HEK293 (cell line): ENCODE results near the gene LAMTOR4.

ENCODE experiments used
- KLF7 ChIP-seq: fragments of 450-650 bp; formaldehyde crosslinking; IDR thresholded peaks from 2 replicates; pipeline ENCODE4 v1.5.1; 2016; ENCODE audit warnings: missing biosample characterization, missing genetic modification characterization, borderline replicate concordance
- OVOL3 ChIP-seq: fragments of 450-650 bp; formaldehyde crosslinking; IDR thresholded peaks from 2 replicates; pipeline ENCODE4 v1.5.1; 2016; ENCODE audit warnings: missing biosample characterization, missing genetic modification characterization
- PRDM1 ChIP-seq: fragments of 450-650 bp; formaldehyde crosslinking; IDR thresholded peaks from 2 replicates; pipeline ENCODE4; 2016; ENCODE audit warnings: missing biosample characterization, missing genetic modification characterization
- SCRT2 ChIP-seq: fragments of 450-650 bp; formaldehyde crosslinking; IDR thresholded peaks from 2 replicates; pipeline ENCODE4 v1.5.1; 2016; ENCODE audit warnings: missing biosample characterization, missing genetic modification characterization
- TRIM28 ChIP-seq: IDR thresholded peaks from 2 replicates; pipeline ENCODE4 v1.6.1; 2011; ENCODE audit warnings: low read length, control low read depth, borderline replicate concordance
- WT1 ChIP-seq: fragments of 450-650 bp; formaldehyde crosslinking; IDR thresholded peaks from 2 replicates; pipeline ENCODE4 v1.5.1; 2016; ENCODE audit warnings: missing biosample characterization, missing genetic modification characterization
- ZNF132 ChIP-seq: fragments of 450-650 bp; formaldehyde crosslinking; IDR thresholded peaks from 2 replicates; pipeline ENCODE4 v1.5.1; 2017; ENCODE audit warnings: missing biosample characterization, missing genetic modification characterization, borderline replicate concordance
- ZNF140 ChIP-seq: fragments of 450-650 bp; formaldehyde crosslinking; IDR thresholded peaks from 2 replicates; pipeline ENCODE4 v1.5.1; 2016; ENCODE audit warnings: missing biosample characterization, missing genetic modification characterization
- ZNF146 ChIP-seq: fragments of 450-650 bp; formaldehyde crosslinking; IDR thresholded peaks from 2 replicates; pipeline ENCODE4 v1.5.1; 2016; ENCODE audit warnings: missing biosample characterization, missing genetic modification characterization
- ZNF23 ChIP-seq: fragments of 450-650 bp; formaldehyde crosslinking; IDR thresholded peaks from 2 replicates; pipeline ENCODE4 v1.5.1; 2016; ENCODE audit warnings: missing biosample characterization, missing genetic modification characterization, borderline replicate concordance
- ZNF341 ChIP-seq: fragments of 450-650 bp; formaldehyde crosslinking; IDR thresholded peaks from 2 replicates; pipeline ENCODE4; 2016; ENCODE audit warnings: low read depth, missing biosample characterization, missing genetic modification characterization
- ZNF473 ChIP-seq: fragments of 450-650 bp; formaldehyde crosslinking; IDR thresholded peaks from 2 replicates; pipeline ENCODE4 v1.5.1; 2017; ENCODE audit warnings: missing biosample characterization, missing genetic modification characterization
- ZNF623 ChIP-seq: fragments of 450-650 bp; formaldehyde crosslinking; IDR thresholded peaks from 2 replicates; pipeline ENCODE4 v1.5.1; 2016; ENCODE audit warnings: missing biosample characterization, missing genetic modification characterization
- ZNF843 ChIP-seq: fragments of 450-650 bp; formaldehyde crosslinking; IDR thresholded peaks from 2 replicates; pipeline ENCODE4 v1.5.1; 2016; ENCODE audit warnings: missing biosample characterization, missing genetic modification characterization
- TF ChIP-seq, protein P1 (sequence below): fragments of 450-650 bp; formaldehyde crosslinking; IDR thresholded peaks from 2 replicates; pipeline ENCODE4 v1.5.1; 2016; ENCODE audit warnings: missing biosample characterization, missing genetic modification characterization
- TF ChIP-seq, protein P2 (sequence below): fragments of 450-650 bp; formaldehyde crosslinking; IDR thresholded peaks from 2 replicates; pipeline ENCODE4 v1.5.1; 2016; ENCODE audit warnings: missing biosample characterization, missing genetic modification characterization
- TF ChIP-seq, protein P3 (sequence below): fragments of 450-650 bp; formaldehyde crosslinking; IDR thresholded peaks from 2 replicates; pipeline ENCODE4 v1.5.1; 2016; ENCODE audit warnings: missing biosample characterization, missing genetic modification characterization, low read depth
- TF ChIP-seq, protein P4 (sequence below): fragments of 450-650 bp; formaldehyde crosslinking; IDR thresholded peaks from 2 replicates; pipeline ENCODE4 v1.5.1; 2016; ENCODE audit warnings: missing biosample characterization, missing genetic modification characterization
- TF ChIP-seq, protein P5 (sequence below): fragments of 450-650 bp; formaldehyde crosslinking; IDR thresholded peaks from 2 replicates; pipeline ENCODE4 v1.5.1; 2016; ENCODE audit warnings: missing biosample characterization, missing genetic modification characterization
- TF ChIP-seq, protein P6 (sequence below): fragments of 450-650 bp; formaldehyde crosslinking; conservative IDR thresholded peaks from 2 replicates; pipeline ENCODE4 v1.5.1; 2016; ENCODE audit warnings: low read depth, missing biosample characterization, missing genetic modification characterization
- TF ChIP-seq, protein P7 (sequence below): fragments of 450-650 bp; formaldehyde crosslinking; IDR thresholded peaks from 2 replicates; pipeline ENCODE4 v1.5.1; 2016; ENCODE audit warnings: missing biosample characterization, missing genetic modification characterization

Gene LAMTOR4

DNA sequence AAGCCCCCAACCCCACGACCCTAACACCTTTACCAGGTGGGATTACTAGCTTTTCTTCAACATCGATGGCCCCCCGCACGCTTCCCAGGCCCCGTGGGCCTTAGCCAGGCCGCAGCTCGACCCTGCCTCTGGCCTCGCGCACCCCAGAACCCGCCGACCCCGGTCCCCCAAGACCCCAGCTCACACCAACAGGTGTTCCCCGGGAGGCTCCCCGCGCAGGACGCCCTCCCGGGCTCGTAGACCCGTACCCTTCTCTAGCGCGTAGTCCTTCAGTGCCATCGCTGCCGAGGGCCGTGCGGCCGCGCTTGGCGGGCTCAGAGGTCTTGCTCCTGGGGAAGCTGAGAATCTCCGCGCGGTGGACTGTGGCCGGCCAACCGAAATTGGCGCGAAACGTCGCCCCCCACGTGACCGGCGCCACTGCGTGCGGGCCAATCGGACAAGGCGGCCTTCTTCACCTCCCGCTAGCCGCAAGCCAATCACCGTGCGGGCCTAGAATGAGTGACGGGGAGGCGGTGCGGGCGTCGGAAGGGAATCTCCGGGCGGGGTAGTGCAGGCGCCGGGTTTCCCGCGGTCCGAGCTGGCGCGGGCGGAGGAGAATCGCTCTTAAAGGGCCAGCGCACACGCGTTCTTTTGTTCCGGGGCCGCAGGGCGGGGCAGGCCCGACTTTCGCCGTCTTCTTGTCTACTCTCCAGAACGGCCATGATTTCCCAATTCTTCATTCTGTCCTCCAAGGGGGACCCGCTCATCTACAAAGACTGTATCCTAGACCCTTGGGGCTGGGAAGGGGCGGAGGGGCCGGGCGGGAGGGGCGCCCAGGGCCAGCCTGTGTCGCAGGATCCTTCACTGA is 47.5 kb upstream of the LAMTOR4 start, which contains the start of the genes AP4M1 and MCM7 (continued):
- TF ChIP-seq SCRT2 (tag by site-specific recombination) (peak; percentile 99), PRDM1 (tag by site-specific recombination) (no peak), OVOL3 (no peak), ZNF843 (tag by site-specific recombination) (peak; percentile 31; the same call in 1 of the 2 replicates), ZNF341 (peak; percentile 96), KLF7 (peak; percentile 23; the same call in 1 of the 2 replicates), ZNF146 (tag by site-specific recombination) (no peak), TRIM28 (no peak), ZNF132 (tag by site-specific recombination) (no peak), WT1 (peak; percentile 59; the same call in 1 of the 2 replicates), ZNF23 (tag by site-specific recombination) (no peak), ZNF473 (no peak), ZNF140 (tag by site-specific recombination) (no peak), ZNF623 (no peak; the same call in 1 of the 2 replicates)
- TF ChIP-seq, protein P1, sequence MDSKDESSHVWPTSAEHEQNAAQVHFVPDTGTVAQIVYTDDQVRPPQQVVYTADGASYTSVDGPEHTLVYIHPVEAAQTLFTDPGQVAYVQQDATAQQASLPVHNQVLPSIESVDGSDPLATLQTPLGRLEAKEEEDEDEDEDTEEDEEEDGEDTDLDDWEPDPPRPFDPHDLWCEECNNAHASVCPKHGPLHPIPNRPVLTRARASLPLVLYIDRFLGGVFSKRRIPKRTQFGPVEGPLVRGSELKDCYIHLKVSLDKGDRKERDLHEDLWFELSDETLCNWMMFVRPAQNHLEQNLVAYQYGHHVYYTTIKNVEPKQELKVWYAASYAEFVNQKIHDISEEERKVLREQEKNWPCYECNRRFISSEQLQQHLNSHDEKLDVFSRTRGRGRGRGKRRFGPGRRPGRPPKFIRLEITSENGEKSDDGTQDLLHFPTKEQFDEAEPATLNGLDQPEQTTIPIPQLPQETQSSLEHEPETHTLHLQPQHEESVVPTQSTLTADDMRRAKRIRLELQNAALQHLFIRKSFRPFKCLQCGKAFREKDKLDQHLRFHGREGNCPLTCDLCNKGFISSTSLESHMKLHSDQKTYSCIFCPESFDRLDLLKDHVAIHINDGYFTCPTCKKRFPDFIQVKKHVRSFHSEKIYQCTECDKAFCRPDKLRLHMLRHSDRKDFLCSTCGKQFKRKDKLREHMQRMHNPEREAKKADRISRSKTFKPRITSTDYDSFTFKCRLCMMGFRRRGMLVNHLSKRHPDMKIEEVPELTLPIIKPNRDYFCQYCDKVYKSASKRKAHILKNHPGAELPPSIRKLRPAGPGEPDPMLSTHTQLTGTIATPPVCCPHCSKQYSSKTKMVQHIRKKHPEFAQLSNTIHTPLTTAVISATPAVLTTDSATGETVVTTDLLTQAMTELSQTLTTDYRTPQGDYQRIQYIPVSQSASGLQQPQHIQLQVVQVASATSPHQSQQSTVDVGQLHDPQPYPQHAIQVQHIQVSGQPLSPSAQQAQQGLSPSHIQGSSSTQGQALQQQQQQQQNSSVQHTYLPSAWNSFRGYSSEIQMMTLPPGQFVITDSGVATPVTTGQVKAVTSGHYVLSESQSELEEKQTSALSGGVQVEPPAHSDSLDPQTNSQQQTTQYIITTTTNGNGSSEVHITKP (tag by site-specific recombination) = no peak
- TF ChIP-seq, protein P2, sequence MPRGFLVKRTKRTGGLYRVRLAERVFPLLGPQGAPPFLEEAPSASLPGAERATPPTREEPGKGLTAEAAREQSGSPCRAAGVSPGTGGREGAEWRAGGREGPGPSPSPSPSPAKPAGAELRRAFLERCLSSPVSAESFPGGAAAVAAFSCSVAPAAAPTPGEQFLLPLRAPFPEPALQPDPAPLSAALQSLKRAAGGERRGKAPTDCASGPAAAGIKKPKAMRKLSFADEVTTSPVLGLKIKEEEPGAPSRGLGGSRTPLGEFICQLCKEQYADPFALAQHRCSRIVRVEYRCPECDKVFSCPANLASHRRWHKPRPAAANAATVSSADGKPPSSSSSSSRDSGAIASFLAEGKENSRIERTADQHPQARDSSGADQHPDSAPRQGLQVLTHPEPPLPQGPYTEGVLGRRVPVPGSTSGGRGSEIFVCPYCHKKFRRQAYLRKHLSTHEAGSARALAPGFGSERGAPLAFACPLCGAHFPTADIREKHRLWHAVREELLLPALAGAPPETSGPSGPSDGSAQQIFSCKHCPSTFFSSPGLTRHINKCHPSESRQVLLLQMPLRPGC (tag by site-specific recombination) = peak; percentile 45; the same call in 1 of the 2 replicates
- TF ChIP-seq, protein P3, sequence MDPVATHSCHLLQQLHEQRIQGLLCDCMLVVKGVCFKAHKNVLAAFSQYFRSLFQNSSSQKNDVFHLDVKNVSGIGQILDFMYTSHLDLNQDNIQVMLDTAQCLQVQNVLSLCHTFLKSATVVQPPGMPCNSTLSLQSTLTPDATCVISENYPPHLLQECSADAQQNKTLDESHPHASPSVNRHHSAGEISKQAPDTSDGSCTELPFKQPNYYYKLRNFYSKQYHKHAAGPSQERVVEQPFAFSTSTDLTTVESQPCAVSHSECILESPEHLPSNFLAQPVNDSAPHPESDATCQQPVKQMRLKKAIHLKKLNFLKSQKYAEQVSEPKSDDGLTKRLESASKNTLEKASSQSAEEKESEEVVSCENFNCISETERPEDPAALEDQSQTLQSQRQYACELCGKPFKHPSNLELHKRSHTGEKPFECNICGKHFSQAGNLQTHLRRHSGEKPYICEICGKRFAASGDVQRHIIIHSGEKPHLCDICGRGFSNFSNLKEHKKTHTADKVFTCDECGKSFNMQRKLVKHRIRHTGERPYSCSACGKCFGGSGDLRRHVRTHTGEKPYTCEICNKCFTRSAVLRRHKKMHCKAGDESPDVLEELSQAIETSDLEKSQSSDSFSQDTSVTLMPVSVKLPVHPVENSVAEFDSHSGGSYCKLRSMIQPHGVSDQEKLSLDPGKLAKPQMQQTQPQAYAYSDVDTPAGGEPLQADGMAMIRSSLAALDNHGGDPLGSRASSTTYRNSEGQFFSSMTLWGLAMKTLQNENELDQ (tag by site-specific recombination) = no peak
- TF ChIP-seq, protein P4, sequence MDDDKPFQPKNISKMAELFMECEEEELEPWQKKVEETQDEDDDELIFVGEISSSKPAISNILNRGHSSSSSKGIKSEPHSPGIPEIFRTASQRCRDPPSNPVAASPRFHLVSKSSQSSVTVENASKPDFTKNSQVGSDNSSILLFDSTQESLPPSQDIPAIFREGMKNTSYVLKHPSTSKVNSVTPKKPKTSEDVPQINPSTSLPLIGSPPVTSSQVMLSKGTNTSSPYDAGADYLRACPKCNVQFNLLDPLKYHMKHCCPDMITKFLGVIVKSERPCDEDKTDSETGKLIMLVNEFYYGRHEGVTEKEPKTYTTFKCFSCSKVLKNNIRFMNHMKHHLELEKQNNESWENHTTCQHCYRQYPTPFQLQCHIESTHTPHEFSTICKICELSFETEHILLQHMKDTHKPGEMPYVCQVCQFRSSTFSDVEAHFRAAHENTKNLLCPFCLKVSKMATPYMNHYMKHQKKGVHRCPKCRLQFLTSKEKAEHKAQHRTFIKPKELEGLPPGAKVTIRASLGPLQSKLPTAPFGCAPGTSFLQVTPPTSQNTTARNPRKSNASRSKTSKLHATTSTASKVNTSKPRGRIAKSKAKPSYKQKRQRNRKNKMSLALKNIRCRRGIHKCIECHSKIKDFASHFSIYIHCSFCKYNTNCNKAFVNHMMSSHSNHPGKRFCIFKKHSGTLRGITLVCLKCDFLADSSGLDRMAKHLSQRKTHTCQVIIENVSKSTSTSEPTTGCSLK (tag by site-specific recombination) = no peak
- TF ChIP-seq, protein P5, sequence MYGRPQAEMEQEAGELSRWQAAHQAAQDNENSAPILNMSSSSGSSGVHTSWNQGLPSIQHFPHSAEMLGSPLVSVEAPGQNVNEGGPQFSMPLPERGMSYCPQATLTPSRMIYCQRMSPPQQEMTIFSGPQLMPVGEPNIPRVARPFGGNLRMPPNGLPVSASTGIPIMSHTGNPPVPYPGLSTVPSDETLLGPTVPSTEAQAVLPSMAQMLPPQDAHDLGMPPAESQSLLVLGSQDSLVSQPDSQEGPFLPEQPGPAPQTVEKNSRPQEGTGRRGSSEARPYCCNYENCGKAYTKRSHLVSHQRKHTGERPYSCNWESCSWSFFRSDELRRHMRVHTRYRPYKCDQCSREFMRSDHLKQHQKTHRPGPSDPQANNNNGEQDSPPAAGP (tag by site-specific recombination) = 0 out of 2 replicates have a peak, but pooled peaks have one; percentile 57
- TF ChIP-seq, protein P6, sequence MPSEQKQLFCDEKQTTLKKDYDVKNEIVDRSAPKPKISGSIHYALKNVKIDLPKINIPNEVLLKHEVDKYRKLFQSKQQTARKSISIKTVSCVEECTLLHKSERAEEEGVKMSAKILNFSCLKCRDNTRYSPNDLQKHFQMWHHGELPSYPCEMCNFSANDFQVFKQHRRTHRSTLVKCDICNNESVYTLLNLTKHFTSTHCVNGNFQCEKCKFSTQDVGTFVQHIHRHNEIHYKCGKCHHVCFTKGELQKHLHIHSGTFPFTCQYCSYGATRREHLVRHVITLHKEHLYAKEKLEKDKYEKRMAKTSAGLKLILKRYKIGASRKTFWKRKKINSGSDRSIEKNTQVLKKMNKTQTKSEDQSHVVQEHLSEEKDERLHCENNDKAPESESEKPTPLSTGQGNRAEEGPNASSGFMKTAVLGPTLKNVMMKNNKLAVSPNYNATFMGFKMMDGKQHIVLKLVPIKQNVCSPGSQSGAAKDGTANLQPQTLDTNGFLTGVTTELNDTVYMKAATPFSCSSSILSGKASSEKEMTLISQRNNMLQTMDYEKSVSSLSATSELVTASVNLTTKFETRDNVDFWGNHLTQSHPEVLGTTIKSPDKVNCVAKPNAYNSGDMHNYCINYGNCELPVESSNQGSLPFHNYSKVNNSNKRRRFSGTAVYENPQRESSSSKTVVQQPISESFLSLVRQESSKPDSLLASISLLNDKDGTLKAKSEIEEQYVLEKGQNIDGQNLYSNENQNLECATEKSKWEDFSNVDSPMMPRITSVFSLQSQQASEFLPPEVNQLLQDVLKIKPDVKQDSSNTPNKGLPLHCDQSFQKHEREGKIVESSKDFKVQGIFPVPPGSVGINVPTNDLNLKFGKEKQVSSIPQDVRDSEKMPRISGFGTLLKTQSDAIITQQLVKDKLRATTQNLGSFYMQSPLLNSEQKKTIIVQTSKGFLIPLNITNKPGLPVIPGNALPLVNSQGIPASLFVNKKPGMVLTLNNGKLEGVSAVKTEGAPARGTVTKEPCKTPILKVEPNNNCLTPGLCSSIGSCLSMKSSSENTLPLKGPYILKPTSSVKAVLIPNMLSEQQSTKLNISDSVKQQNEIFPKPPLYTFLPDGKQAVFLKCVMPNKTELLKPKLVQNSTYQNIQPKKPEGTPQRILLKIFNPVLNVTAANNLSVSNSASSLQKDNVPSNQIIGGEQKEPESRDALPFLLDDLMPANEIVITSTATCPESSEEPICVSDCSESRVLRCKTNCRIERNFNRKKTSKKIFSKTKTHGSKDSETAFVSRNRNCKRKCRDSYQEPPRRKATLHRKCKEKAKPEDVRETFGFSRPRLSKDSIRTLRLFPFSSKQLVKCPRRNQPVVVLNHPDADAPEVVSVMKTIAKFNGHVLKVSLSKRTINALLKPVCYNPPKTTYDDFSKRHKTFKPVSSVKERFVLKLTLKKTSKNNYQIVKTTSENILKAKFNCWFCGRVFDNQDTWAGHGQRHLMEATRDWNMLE = no peak
- TF ChIP-seq, protein P7, sequence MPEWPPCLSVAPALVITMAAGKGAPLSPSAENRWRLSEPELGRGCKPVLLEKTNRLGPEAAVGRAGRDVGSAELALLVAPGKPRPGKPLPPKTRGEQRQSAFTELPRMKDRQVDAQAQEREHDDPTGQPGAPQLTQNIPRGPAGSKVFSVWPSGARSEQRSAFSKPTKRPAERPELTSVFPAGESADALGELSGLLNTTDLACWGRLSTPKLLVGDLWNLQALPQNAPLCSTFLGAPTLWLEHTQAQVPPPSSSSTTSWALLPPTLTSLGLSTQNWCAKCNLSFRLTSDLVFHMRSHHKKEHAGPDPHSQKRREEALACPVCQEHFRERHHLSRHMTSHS (tag by site-specific recombination) = no peak
